Measurements from ENCODE around the gene QRICH1. TPM values are rescaled to one million over a fixed set of nuclear protein-coding genes. Genes with fewer than 3 reads are reported as not detected.

QRICH1 gene
- total and polyA plus RNA-seq, 2 of the 13 experiments (the other 11 are each of a cell fraction or from before 2014, with no cell fraction given), result 52.6 to 102 TPM

- TF ChIP-seq ZNF609 (CRISPR knock-in tag; IDR thresholded peaks at IDR 0.05; ENCODE audit: borderline replicate concordance) (no peak), ZNF704 (CRISPR knock-in tag; IDR thresholded peaks at IDR 0.05; ENCODE audit: borderline replicate concordance) (no peak), SMAD9 (CRISPR knock-in tag; IDR thresholded peaks at IDR 0.05) (no peak), BRCA1 (CRISPR knock-in tag; IDR thresholded peaks at IDR 0.05) (0 out of 2 replicates have a peak, but pooled peaks have one; percentile 78), ZBTB21 (CRISPR knock-in tag; IDR thresholded peaks at IDR 0.05) (peak; percentile 74; the same call in 1 of the 2 replicates), ZNF234 (CRISPR knock-in tag; conservative IDR thresholded peaks at IDR 0.05) (no peak), REXO4 (CRISPR knock-in tag; IDR thresholded peaks at IDR 0.05; ENCODE audit: borderline replicate concordance) (no peak), STAT5B (CRISPR knock-in tag; IDR thresholded peaks at IDR 0.05) (0 out of 2 replicates have a peak, but pooled peaks have one; percentile 55), ZNF230 (CRISPR knock-in tag; IDR thresholded peaks at IDR 0.05) (0 out of 2 replicates have a peak, but pooled peaks have one; percentile 57), HNF1A (IDR thresholded peaks at IDR 0.05; ENCODE audit: low read depth) (no peak), HNF1A (CRISPR knock-in tag; IDR thresholded peaks at IDR 0.05; ENCODE audit: borderline replicate concordance) (0 out of 2 replicates have a peak, but pooled peaks have one; percentile 1), TAF15 (IDR thresholded peaks at IDR 0.05; ENCODE audit: low read depth, low read length, poor library complexity, severe bottlenecking) (peak; percentile 59), HMGXB4 (CRISPR knock-in tag; IDR thresholded peaks at IDR 0.05; ENCODE audit: borderline replicate concordance in 1 of 2, low read depth in 1 of 2) (peak; percentile 59 to 70; a peak in 3 of 4 replicates), MXD4 (CRISPR knock-in tag; IDR thresholded peaks at IDR 0.05) (peak; percentile 88; the same call in 1 of the 2 replicates), ZNF598 (CRISPR knock-in tag; IDR thresholded peaks at IDR 0.05; ENCODE audit: borderline replicate concordance) (no peak), ZFP41 (CRISPR knock-in tag; IDR thresholded peaks at IDR 0.05; ENCODE audit: borderline replicate concordance) (0 out of 2 replicates have a peak, but pooled peaks have one; percentile 49)
Observed at GRCh38 chr3:49120438-49121131, 26.7 kb upstream of the QRICH1 start, which contains the start of gene USP19 (continued).

Measured in HepG2 (cell line).